ENCODE measurements around the gene ATXN7L2. TPM values are rescaled to one million over a fixed set of nuclear protein-coding genes. Genes with fewer than 3 reads are reported as not detected.

ATXN7L2 gene
- total and polyA plus RNA-seq, 2 of the 8 experiments (the other 6 are each of a cell fraction or from before 2014, with no cell fraction given), result 8.1 to 9.3 TPM

DNA sequence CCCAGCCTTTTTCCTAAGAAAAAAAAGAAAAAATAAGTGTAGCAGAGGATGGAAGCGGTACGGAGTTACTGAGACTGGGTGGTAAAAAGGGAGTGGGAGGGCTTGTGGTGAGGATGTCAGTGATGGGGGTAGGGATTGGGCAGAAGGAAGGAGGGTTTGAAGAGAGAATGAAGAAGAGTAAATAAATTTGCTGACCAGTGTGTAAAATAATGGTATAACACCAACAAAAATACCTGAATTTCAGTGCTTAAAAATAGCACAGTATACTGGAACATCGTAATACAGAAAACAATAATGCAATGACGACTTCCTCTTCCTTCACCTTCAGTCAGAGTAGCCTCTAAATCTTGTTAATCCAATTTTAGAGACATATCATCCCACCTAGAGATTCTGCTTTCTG, 36.2 kb upstream of the ATXN7L2 start:
- no peaks in the 10 kb centered on the region for H3K27me3 ChIP-seq (replicated peaks in 1 of 4; ENCODE audit: control insufficient read depth in 3 of 4, extremely low read depth in 1 of 4, insufficient read depth in 3 of 4, low read length in 3 of 4)
- H3K79me1 ChIP-seq (ENCODE audit: low read depth, low read length), result no peaks in the 10 kb centered on the region
- DNase-seq (ENCODE audit: low read depth in 1 of 2, low spot score in 2 of 2) (no peak), FAIRE-seq (no peak)
- no peak overlapping the region for H3K27ac ChIP-seq (ENCODE audit: low read depth, low read length)
- no peaks in the 10 kb centered on the region; a peak in 1 of 8 replicates for H3K36me3 ChIP-seq (ENCODE audit: control insufficient read depth in 2 of 4, insufficient read depth in 4 of 4, low read length in 3 of 4)
- no peaks in the 10 kb centered on the region for H3K79me2 ChIP-seq (ENCODE audit: control insufficient read depth in 1 of 2, insufficient read depth in 2 of 2, low read length in 2 of 2)
- H2AK5ac ChIP-seq (ENCODE audit: low read depth, low read length), result no peak overlapping the region
- H2BK12ac ChIP-seq (ENCODE audit: low read depth, low read length), result no peak overlapping the region
- WGBS, 2 experiments (ENCODE audit: extremely low coverage in 1 of 2, insufficient coverage in 1 of 2, insufficient read length in 1 of 2, insufficient replicate concordance in 2 of 2, low coverage in 1 of 2, low lambda C conversion rate in 2 of 2, missing lambda C conversion rate in 1 of 2), result 83% methylated on average over 4 of the region's 4 CpGs; no CpG with 5 or more reads in 1 of the 2 experiments
- H3K14ac ChIP-seq (ENCODE audit: insufficient read length), result no peak overlapping the region
- H2AFZ ChIP-seq (ENCODE audit: low read length), result no peak overlapping the region
- H3K56ac ChIP-seq (replicated peaks; ENCODE audit: insufficient read length, low read depth, low read length), result no peak overlapping the region
- H3K4ac ChIP-seq (replicated peaks; ENCODE audit: insufficient read length, low read depth, low read length), result no peak overlapping the region
- ChIA-PET POLR2A (ENCODE audit: partially characterized antibody) (no interaction called here), CTCF (ENCODE audit: partially characterized antibody) (interaction anchor here (0.7 to 1.1 kb wide), 2 partner anchors 21 to 43 kb away, joined by 4 to 6 read pairs; partner anchors contain the start of gene PSMA5)
- no peak overlapping the region for H2BK15ac ChIP-seq (ENCODE audit: low read length)
- H4K5ac ChIP-seq (ENCODE audit: insufficient read length, low read depth, low read length), result no peak overlapping the region
- no peaks in the 10 kb centered on the region; the same call in 1 of the 2 replicates for H3K23me2 ChIP-seq (ENCODE audit: low read depth, low read length)
- no peak overlapping the region for H3K23ac ChIP-seq (ENCODE audit: insufficient read length)
- H3K9ac ChIP-seq (replicated peaks in 1 of 4; ENCODE audit: extremely low read depth in 1 of 4, low read depth in 3 of 4, low read length in 3 of 4), result no peak overlapping the region
- no peak overlapping the region for H3K18ac ChIP-seq (ENCODE audit: extremely low read depth, low read length)
- H3K4me1 ChIP-seq (replicated peaks in 1 of 4; ENCODE audit: control insufficient read depth in 3 of 4, insufficient read depth in 4 of 4, low read length in 3 of 4), result no peaks in the 10 kb centered on the region
- no peak overlapping the region for H2BK20ac ChIP-seq (ENCODE audit: low read length)
- H2BK120ac ChIP-seq (replicated peaks; ENCODE audit: low read depth, low read length), result no peak overlapping the region
- H2BK5ac ChIP-seq (ENCODE audit: low read depth, low read length), result no peak overlapping the region
- H4K8ac ChIP-seq (ENCODE audit: extremely low read depth, insufficient read depth, low read length), result no peak overlapping the region
- no peak overlapping the region for H3K4me2 ChIP-seq (ENCODE audit: insufficient read depth in 1 of 2, low read depth in 2 of 2, low read length in 2 of 2)
- H3K4me3 ChIP-seq (ENCODE audit: extremely low read depth in 1 of 4, insufficient read depth in 2 of 4, low read depth in 3 of 4, low read length in 4 of 4), result no peak overlapping the region
- no peaks in the 10 kb centered on the region; a peak in 1 of 4 replicates for H3K9me3 ChIP-seq (ENCODE audit: insufficient read depth in 2 of 2, low read depth in 1 of 2, low read length in 1 of 2)
- H4K20me1 ChIP-seq (replicated peaks in 1 of 2; ENCODE audit: control insufficient read depth in 1 of 2, insufficient read depth in 2 of 2, low read length in 2 of 2), result no peaks in the 10 kb centered on the region
- H4K91ac ChIP-seq (replicated peaks; ENCODE audit: insufficient read length, low read length), result no peak overlapping the region
- TF ChIP-seq CHD2 (IDR thresholded peaks at IDR 0.05; ENCODE audit: low read length) (no peak), SIN3A (conservative IDR thresholded peaks at IDR 0.05 in 1 of 2, IDR thresholded peaks at IDR 0.05 in 1 of 2; ENCODE audit: low read depth in 1 of 2, low read length in 2 of 2) (no peak), KDM1A (IDR thresholded peaks at IDR 0.05; ENCODE audit: borderline replicate concordance, low read length) (no peak), CTBP2 (IDR thresholded peaks at IDR 0.05; ENCODE audit: borderline replicate concordance, insufficient read depth, insufficient read length, low read length) (no peak), RFX5 (IDR thresholded peaks at IDR 0.05; ENCODE audit: borderline replicate concordance, low read depth, low read length) (no peak), SP4 (IDR thresholded peaks at IDR 0.05; ENCODE audit: low read length) (no peak), SUZ12 (IDR thresholded peaks at IDR 0.05; ENCODE audit: low read length) (no peak)
